SKM-1 treated with dmso at 0.1 percent for 144 hours (cell line): Measurements from ENCODE around the gene PTPN22.
A peak's percentile ranks its signal among the peaks of the same experiment; 100 is the strongest.
"Not testable (repeated sequence)": the region's sequence is repeated elsewhere in the genome, so short reads cannot be mapped to it uniquely, and the experiment has no call there.

Source experiments
- DNase-seq: peaks from one replicate; lab custom pipeline; 2025; ENCODE audit not compliant: unreplicated experiment; lab: John Stamatoyannopoulos, UW

The PTPN22 gene

GRCh38 chr1:113852694-113853093 is 18.8 kb downstream of the PTPN22 start:
- DNase-seq = not testable (repeated sequence)

- no peak for DNase-seq
Observed at GRCh38 chr1:113850127-113850796, 21.2 kb downstream of the PTPN22 start.

GRCh38 chr1:113849072-113849471 is 22.4 kb downstream of the PTPN22 start:
- no peak for DNase-seq

GRCh38 chr1:113846391-113847035 is 25.0 kb downstream of the PTPN22 start:
- DNase-seq = no peak

GRCh38 chr1:113836534-113836933 is 35.0 kb downstream of the PTPN22 start:
- DNase-seq = no peak

GRCh38 chr1:113835686-113836290 is 35.7 kb downstream of the PTPN22 start:
- DNase-seq = peak; percentile 9

GRCh38 chr1:113834716-113835115 is 36.8 kb downstream of the PTPN22 start:
- DNase-seq = no peak

- no peak for DNase-seq
Observed at GRCh38 chr1:113830039-113830438, 41.5 kb downstream of the PTPN22 start.

- no peak for DNase-seq
Observed at GRCh38 chr1:113821916-113822315, 49.6 kb downstream of the PTPN22 start.

- DNase-seq = no peak
Observed at GRCh38 chr1:113818578-113818977, 52.9 kb downstream of the PTPN22 start.

- no peak for DNase-seq
Observed at GRCh38 chr1:113813218-113813617, 58.3 kb downstream of the PTPN22 start.

GRCh38 chr1:113812661-113813135 is 58.8 kb downstream of the PTPN22 start:
- DNase-seq = no peak

- DNase-seq = peak; percentile 97
Observed at GRCh38 chr1:113811888-113812660, 59.4 kb downstream of the PTPN22 start, which contains the start of gene RSBN1. RSBN1 (minus strand) TSS chr1:113812476; CDS start chr1:113812412, 64 bp downstream.

- peak; percentile 21 for DNase-seq
Observed at GRCh38 chr1:113811156-113811887, 60.2 kb downstream of the PTPN22 start.

GRCh38 chr1:113809670-113810602 is 61.6 kb downstream of the PTPN22 start:
- DNase-seq = no peak

GRCh38 chr1:113808450-113809195 is 62.9 kb downstream of the PTPN22 start:
- no peak for DNase-seq

- DNase-seq = no peak
Observed at GRCh38 chr1:113805639-113806038, 65.9 kb downstream of the PTPN22 start.

- no peak for DNase-seq
Observed at GRCh38 chr1:113805256-113805531, 66.3 kb downstream of the PTPN22 start.
